Endodermal cell (in vitro differentiated cells): ENCODE data around the gene ILRUN. TPM values are rescaled to one million over a fixed set of nuclear protein-coding genes. Genes with fewer than 3 reads are reported as not detected.
"Not testable (repeated sequence)": the region's sequence is repeated elsewhere in the genome, so short reads cannot be mapped to it uniquely, and the experiment has no call there.

Source experiments
- DNase-seq: peaks from one replicate; pipeline ENCODE4 v3.0.0-alpha.2; 2017
- H3K27ac ChIP-seq: 2 replicates; pipeline ENCODE4 v1.5.1; 2013; ENCODE audit warnings: mild to moderate bottlenecking, low read depth, low read length, moderate library complexity
- H3K27me3 ChIP-seq: 2 replicates; pipeline ENCODE4 v1.6.1; 2013; ENCODE audit warnings: mild to moderate bottlenecking, low read length, moderate library complexity; ENCODE audit not compliant: insufficient read depth, control insufficient read depth, poor library complexity, severe bottlenecking
- H3K36me3 ChIP-seq: 2 replicates; pipeline ENCODE4 v1.7.0; 2013; ENCODE audit warnings: mild to moderate bottlenecking, low read length, moderate library complexity; ENCODE audit not compliant: control insufficient read depth, insufficient read depth
- H3K4me1 ChIP-seq: one replicate; pipeline ENCODE4 v1.7.0; 2013; ENCODE audit warnings: low read length; ENCODE audit not compliant: control insufficient read depth, insufficient read depth
- H3K4me3 ChIP-seq: 2 replicates; pipeline ENCODE4 v1.5.1; 2013; ENCODE audit warnings: mild to moderate bottlenecking, low read length, moderate library complexity
- H3K9ac ChIP-seq: 2 replicates; pipeline ENCODE4 v1.6.1; 2013; ENCODE audit warnings: mild to moderate bottlenecking, low read length, moderate library complexity; ENCODE audit not compliant: poor library complexity, severe bottlenecking; ENCODE audit errors: extremely low read depth
- H3K9me3 ChIP-seq: 2 replicates; pipeline ENCODE4 v1.6.1; 2013; ENCODE audit warnings: mild to moderate bottlenecking, low read length, moderate library complexity; ENCODE audit not compliant: control insufficient read depth
- H3K27ac Mint-ChIP-seq: 2 replicates; pipeline ENCODE4 v1.8.0; 2020; ENCODE audit warnings: mixed read lengths
- H3K27me3 Mint-ChIP-seq: 2 replicates; pipeline ENCODE4 v1.8.0; 2021; ENCODE audit warnings: mild to moderate bottlenecking, mixed read lengths; ENCODE audit not compliant: insufficient read depth
- H3K36me3 Mint-ChIP-seq: 2 replicates; pipeline ENCODE4 v1.8.0; 2020; ENCODE audit warnings: low read depth, mixed read lengths
- H3K4me1 Mint-ChIP-seq: 2 replicates; pipeline ENCODE4 v1.8.0; 2020; ENCODE audit warnings: mixed read lengths
- H3K4me3 Mint-ChIP-seq: 2 replicates; pipeline ENCODE4 v1.8.0; 2020; ENCODE audit warnings: mild to moderate bottlenecking, moderate library complexity, mixed read lengths
- H3K9me3 Mint-ChIP-seq: 2 replicates; pipeline ENCODE4 v1.8.0; 2020; ENCODE audit warnings: mild to moderate bottlenecking, mixed read lengths
- CTCF ChIP-seq: fragments of 200-600 bp; sonication (generic); conservative IDR thresholded peaks from 2 replicates; pipeline ENCODE4 v1.5.0; 2021; ENCODE audit warnings: antibody characterized with exemption, mild to moderate bottlenecking
- WGBS, 2 experiments: methylation state at CpG; one replicate each; pipeline versions ENCODE4 v1.1.5 to v1.1.7; 2013; ENCODE audit warnings: missing lambda C conversion rate in 2 of 2, mixed read lengths in 1 of 2; ENCODE audit not compliant: insufficient coverage in 1 of 2, insufficient read length in 1 of 2; 5-methylcytosine and 5-hydroxymethylcytosine counted together
- total RNA-seq, 2 donors: library from RNA; stranded (reverse); fragmentation: NEBNext Ultra II Directional in 1 of 2; extraction: Animal tissue kit (Norgen Biotek cat#: 25700) in 1 of 2; gene quantifications; 2 replicates in 1 of 2; 3 replicates in 1 of 2; pipeline ENCODE4 v1.2.1, GENCODE V29; 2021

The ILRUN gene
- total RNA-seq, 2 donors from 2014 or later = 73.0 to 90.5 TPM

DNA sequence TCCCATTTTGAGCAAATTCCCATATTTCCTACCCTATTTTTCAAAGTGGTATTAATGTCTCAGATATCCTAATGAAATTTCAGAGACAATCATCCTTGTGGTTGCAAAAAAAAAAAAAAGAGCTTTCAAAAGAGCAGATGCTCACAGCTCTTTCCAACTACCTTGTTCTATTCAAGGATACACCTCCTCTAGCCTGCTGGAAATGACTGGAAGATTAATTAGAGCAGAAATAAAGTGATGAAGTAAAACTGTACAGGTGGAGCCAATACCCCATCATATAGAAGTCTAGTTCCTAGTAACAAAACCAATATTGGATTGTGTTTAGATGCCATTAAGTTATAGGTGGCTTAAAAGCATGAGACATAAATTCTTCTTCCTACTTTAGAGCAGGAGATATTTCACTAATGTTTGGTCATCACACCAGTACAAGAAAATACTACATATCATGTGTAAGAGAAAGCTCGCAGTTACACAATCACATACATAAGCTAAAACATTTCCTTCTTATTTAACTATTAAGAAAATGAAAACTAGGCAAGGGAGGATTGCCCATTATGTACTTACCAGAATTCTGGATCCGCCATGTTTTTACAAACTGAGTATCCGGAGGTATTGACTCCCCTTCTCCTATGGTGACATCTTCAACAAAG, 42.4 kb downstream of the ILRUN start:
- 94% methylated on average over 2 to 3 of the region's 3 CpGs for WGBS, 2 experiments
- H3K36me3 Mint-ChIP-seq = peaks cover 15% of the 10 kb centered on the region

GRCh38 chr6:34652263-34652662, 44.3 kb downstream of the ILRUN start:
- Histone ChIP-seq H3K27ac (no peak overlapping the region), H3K4me3 (no peak overlapping the region), H3K9ac (no peak overlapping the region), H3K4me1 (peaks cover 4% of the 10 kb centered on the region), H3K27me3 (no peaks in the 10 kb centered on the region), H3K36me3 (peaks cover 24% of the 10 kb centered on the region), H3K9me3 (no peaks in the 10 kb centered on the region)
- Mint-ChIP-seq H3K4me1 (peaks cover 18% of the 10 kb centered on the region), H3K4me3 (no peak overlapping the region), H3K36me3 (peaks cover 15% of the 10 kb centered on the region), H3K27me3 (no peaks in the 10 kb centered on the region), H3K9me3 (no peaks in the 10 kb centered on the region), H3K27ac (no peak overlapping the region)
- 88% methylated on average over 1 of the region's 1 CpG; no CpG with 5 or more reads in 1 of the 2 experiments for WGBS, 2 experiments
- no peak for TF ChIP-seq CTCF
- no peak for DNase-seq

More for the DNA sequence above, 42.4 kb downstream of the ILRUN start:
- H3K4me1 Mint-ChIP-seq = peaks cover 27% of the 10 kb centered on the region
- TF ChIP-seq CTCF = no peak
- H3K4me3 ChIP-seq = no peak overlapping the region
- no peak overlapping the region for H3K27ac ChIP-seq
- no peak overlapping the region for H3K9ac ChIP-seq
- H3K27ac Mint-ChIP-seq = no peak overlapping the region
- H3K27me3 ChIP-seq = no peaks in the 10 kb centered on the region
- H3K36me3 ChIP-seq = peaks cover 24% of the 10 kb centered on the region
- no peak overlapping the region for H3K4me3 Mint-ChIP-seq
- no peaks in the 10 kb centered on the region for H3K9me3 ChIP-seq
- no peaks in the 10 kb centered on the region for H3K27me3 Mint-ChIP-seq
- H3K9me3 Mint-ChIP-seq = no peaks in the 10 kb centered on the region
- DNase-seq = no peak
- peaks cover 8% of the 10 kb centered on the region for H3K4me1 ChIP-seq

GRCh38 chr6:34650823-34651222, 45.7 kb downstream of the ILRUN start:
- no peak for DNase-seq
- TF ChIP-seq CTCF = no peak
- Histone ChIP-seq H3K27me3 (no peaks in the 10 kb centered on the region), H3K9ac (no peak overlapping the region), H3K36me3 (peaks cover 28% of the 10 kb centered on the region), H3K4me3 (no peak overlapping the region), H3K27ac (no peak overlapping the region), H3K9me3 (no peaks in the 10 kb centered on the region), H3K4me1 (no peaks in the 10 kb centered on the region)
- no peaks in the 10 kb centered on the region for H3K9me3 Mint-ChIP-seq
- peak overlapping the region; percentile 52 for H3K27ac Mint-ChIP-seq
- H3K36me3 Mint-ChIP-seq = peaks cover 21% of the 10 kb centered on the region
- no peaks in the 10 kb centered on the region for H3K27me3 Mint-ChIP-seq
- no peak overlapping the region for H3K4me3 Mint-ChIP-seq
- H3K4me1 Mint-ChIP-seq = peaks cover 8% of the 10 kb centered on the region
- 94 to 100% methylated on average over 1 to 2 of the region's 2 CpGs for WGBS, 2 experiments

DNA sequence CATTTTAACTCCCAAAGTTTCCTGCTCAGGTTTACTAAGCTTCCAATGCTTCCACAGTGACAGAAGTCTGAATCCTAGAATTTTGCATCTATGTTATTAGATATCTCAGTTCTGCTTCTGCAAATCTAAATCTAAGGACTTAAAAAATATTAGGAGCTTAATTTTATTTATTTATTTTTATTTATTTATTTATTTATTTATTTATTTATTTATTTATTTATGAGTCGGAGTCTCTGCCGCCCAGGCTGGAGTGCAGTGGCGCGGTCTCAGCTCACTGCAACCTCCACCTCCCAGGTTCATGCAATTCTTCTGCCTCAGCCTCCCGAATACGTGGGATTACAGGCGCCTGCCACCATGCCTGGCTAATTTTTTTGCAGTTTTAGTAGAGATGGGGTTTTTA, 46.3 kb downstream of the ILRUN start:
- H3K36me3 Mint-ChIP-seq = peaks cover 27% of the 10 kb centered on the region
- not testable (repeated sequence) for H3K27me3 ChIP-seq, H3K9ac ChIP-seq, H3K27ac ChIP-seq, H3K27me3 Mint-ChIP-seq, H3K9me3 ChIP-seq, H3K4me3 Mint-ChIP-seq, H3K9me3 Mint-ChIP-seq, H3K4me1 Mint-ChIP-seq, H3K4me3 ChIP-seq, H3K4me1 ChIP-seq, H3K27ac Mint-ChIP-seq, DNase-seq
- WGBS, 2 experiments = 98% methylated on average over 7 of the region's 7 CpGs; no CpG with 5 or more reads in 1 of the 2 experiments
- peaks cover 31% of the 10 kb centered on the region for H3K36me3 ChIP-seq
